Gastroesophageal sphincter (tissue), 4 donors: Measurements from ENCODE around the gene CFAP410. TPM values are rescaled to one million over a fixed set of nuclear protein-coding genes. Genes with fewer than 3 reads are reported as not detected.

ENCODE experiments used
- ATAC-seq: fragments of 150-250 bp; one replicate; pipeline ENCODE4 v1.9.1; 2016; ENCODE audit warnings: mild to moderate bottlenecking, moderate library complexity
- H3K27ac ChIP-seq, 4 donors: fragments of 200-600 bp; sonication (generic) in 3 of 4; 1 replicate in 3 of 4; 2 replicates in 1 of 4; pipeline ENCODE4 v1.5.1; 2016 to 2019
- H3K27me3 ChIP-seq: fragments of 200-600 bp; sonication (generic); one replicate; pipeline ENCODE4 v1.5.1; 2019
- H3K36me3 ChIP-seq, 2 donors: fragments of 200-600 bp; sonication (generic); one replicate each; pipeline ENCODE4 v1.5.1; 2019; ENCODE audit warnings: control low read depth in 1 of 2
- H3K4me1 ChIP-seq, 3 donors: fragments of 200-600 bp; sonication (generic); 1 replicate in 2 of 3; 2 replicates in 1 of 3; pipeline ENCODE4 v1.5.1; 2016 to 2019; ENCODE audit warnings: control low read depth in 2 of 3
- H3K4me3 ChIP-seq, 2 donors: fragments of 200-600 bp; sonication (generic); one replicate each; pipeline ENCODE4 v1.5.1; 2019; ENCODE audit warnings: mild to moderate bottlenecking in 1 of 2, moderate library complexity in 1 of 2
- H3K9me3 ChIP-seq, 3 donors: fragments of 200-600 bp; sonication (generic); one replicate each; pipeline ENCODE4 v1.5.1; 2017 to 2019; ENCODE audit warnings: control low read depth in 2 of 3
- CTCF ChIP-seq, 4 experiments: fragments of 200-600 bp in 2 of 4; fragments of 450-650 bp in 2 of 4; sonication (generic) in 1 of 4; IDR thresholded peaks; one replicate each; pipeline ENCODE4 v1.5.1; 2017 to 2019; ENCODE audit warnings: antibody characterized with exemption in 4 of 4, mild to moderate bottlenecking in 2 of 4, moderate library complexity in 2 of 4
- EP300 ChIP-seq: sonication (generic); formaldehyde crosslinking; IDR thresholded peaks from one replicate; pipeline ENCODE4 v1.6.1; 2017; ENCODE audit warnings: antibody characterized with exemption, mild to moderate bottlenecking
- POLR2A ChIP-seq, 2 donors: fragments of 450-650 bp; IDR thresholded peaks; one replicate each; pipeline ENCODE4 v1.6.1; 2017; ENCODE audit warnings: antibody characterized with exemption in 2 of 2, mild to moderate bottlenecking in 2 of 2, moderate library complexity in 1 of 2
- POLR2AphosphoS5 ChIP-seq: sonication (generic); formaldehyde crosslinking; IDR thresholded peaks from one replicate; pipeline ENCODE4 v1.6.1; 2017; ENCODE audit warnings: antibody characterized with exemption
- WGBS, 2 donors: methylation state at CpG; one replicate each; pipeline ENCODE4 v1.1.5; 2018; ENCODE audit warnings: low coverage in 1 of 2; 5-methylcytosine and 5-hydroxymethylcytosine counted together
- total RNA-seq, 4 donors: library from RNA; depleted of rRNA; stranded (reverse); fragments of >200 nt; gene quantifications; one replicate each; pipeline ENCODE4 v1.1.0, GENCODE V29; 2016

Gene CFAP410
- total RNA-seq, 4 donors from 2014 or later = 26.2 to 35.0 (median 30.2) TPM

- TF ChIP-seq POLR2AphosphoS5 (no peak), CTCF (IDR thresholded peaks at IDR 0.05) (no peak), POLR2A (IDR thresholded peaks at IDR 0.05) (no peak), EP300 (no peak)
- Histone ChIP-seq H3K4me1 (peaks cover 0 to 82% (median 24%) of the 10 kb centered on the region in 3 donors), H3K36me3 (peaks cover 0 to 1% of the 10 kb centered on the region in 2 donors), H3K9me3 (no peaks in the 10 kb centered on the region), H3K27ac (peak overlapping the region in 2 of 4 donors; percentile 91 to 92), H3K27me3 (peaks cover 12% of the 10 kb centered on the region), H3K4me3 (peak overlapping the region; percentile 73 to 94)
- ATAC-seq = no peak
- 0% methylated on average over 1 of the region's 13 CpGs; no CpG with 5 or more reads in 1 of the 2 donors for whole genome bisulfite sequencing, 2 donors
Measured at GRCh38 chr21:44301141-44301540, 38.0 kb downstream of the CFAP410 start.

GRCh38 chr21:44300262-44300959 is 38.8 kb downstream of the CFAP410 start:
- Histone ChIP-seq H3K4me1 (peaks cover 0 to 76% (median 23%) of the 10 kb centered on the region in 3 donors), H3K27me3 (peaks cover 20% of the 10 kb centered on the region), H3K27ac (peak overlapping the region; percentile 60 to 97 (median 92)), H3K4me3 (peak overlapping the region; percentile 73 to 94), H3K36me3 (no peaks in the 10 kb centered on the region), H3K9me3 (no peaks in the 10 kb centered on the region)
- peak; percentile 72 for ATAC-seq
- WGBS, 2 donors = no CpG with 5 or more reads among the region's 67 CpGs
- TF ChIP-seq POLR2AphosphoS5 (peak; percentile 19), POLR2A (IDR thresholded peaks at IDR 0.05) (peak; percentile 42 to 60), EP300 (no peak), CTCF (IDR thresholded peaks at IDR 0.05) (no peak)

- no peak for TF ChIP-seq EP300
- TF ChIP-seq POLR2A (IDR thresholded peaks at IDR 0.05) = peak in 1 of 2 donors; percentile 23
- TF ChIP-seq POLR2AphosphoS5 = no peak
- TF ChIP-seq CTCF (IDR thresholded peaks at IDR 0.05) = peak in 2 of 4 experiments; percentile 5 to 28
- WGBS, 2 donors = 0% methylated on average over 20 of the region's 94 CpGs; no CpG with 5 or more reads in 1 of the 2 donors
- peak; percentile 88 for ATAC-seq
- Histone ChIP-seq H3K9me3 (no peaks in the 10 kb centered on the region), H3K36me3 (no peaks in the 10 kb centered on the region), H3K27ac (peak within 1 kb of the TSS; percentile 74 to 97 (median 92)), H3K4me1 (peaks cover 0 to 76% (median 20%) of the 10 kb centered on the region in 3 donors), H3K27me3 (peaks cover 27% of the 10 kb centered on the region), H3K4me3 (peak within 1 kb of the TSS; percentile 73 to 94)
Measured at GRCh38 chr21:44299458-44300261, 39.5 kb downstream of the CFAP410 start, which contains the start of gene PFKL. Gene PFKL, plus strand, starts transcription at chr21:44300053. Its CDS starts 53 bp downstream, at chr21:44300106.

GRCh38 chr21:44299085-44299457 is 40.1 kb downstream of the CFAP410 start:
- no peak for ATAC-seq
- peaks cover 33% of the 10 kb centered on the region for H3K27me3 ChIP-seq
- H3K4me3 ChIP-seq = peak overlapping the region; percentile 73 to 94
- H3K4me1 ChIP-seq = peaks cover 0 to 76% (median 25%) of the 10 kb centered on the region in 3 donors
- TF ChIP-seq CTCF (IDR thresholded peaks at IDR 0.05) (no peak), POLR2AphosphoS5 (no peak), POLR2A (IDR thresholded peaks at IDR 0.05) (no peak), EP300 (no peak)
- peak overlapping the region; percentile 74 to 97 (median 92) for H3K27ac ChIP-seq
- no peaks in the 10 kb centered on the region for H3K36me3 ChIP-seq
- H3K9me3 ChIP-seq = no peaks in the 10 kb centered on the region
- WGBS, 2 donors = 6 to 27% methylated on average over 5 to 7 of the region's 10 CpGs
